ENCODE results near the gene HGF.

GRCh38 chr7:81672872-81673271 is 97.0 kb downstream of the HGF start:
- no peak for TF ChIP-seq ZBTB33 (CRISPR knock-in tag; IDR thresholded peaks at IDR 0.05)
- no peak for TF ChIP-seq ZBED4 (CRISPR knock-in tag; IDR thresholded peaks at IDR 0.05; ENCODE audit: borderline replicate concordance)
- no peak for TF ChIP-seq CTCF (CRISPR knock-in tag; IDR thresholded peaks at IDR 0.05)
- no peak for TF ChIP-seq ZNF441 (CRISPR knock-in tag; IDR thresholded peaks at IDR 0.05; ENCODE audit: borderline replicate concordance)
- no peak for TF ChIP-seq TARDBP (CRISPR knock-in tag; IDR thresholded peaks at IDR 0.05)
- TF ChIP-seq PATZ1 (CRISPR knock-in tag; IDR thresholded peaks at IDR 0.05), result no peak
- no peak for TF ChIP-seq E2F1 (CRISPR knock-in tag; IDR thresholded peaks at IDR 0.05)
- no peak for TF ChIP-seq ESRRA (CRISPR knock-in tag; IDR thresholded peaks at IDR 0.05; ENCODE audit: low read depth)
- no peak for TF ChIP-seq ZNF564 (CRISPR knock-in tag; IDR thresholded peaks at IDR 0.05)

All from HepG2 (cell line).